CD4-positive, alpha-beta T cell treated with Interleukin-17A for 1 hour (primary cell): Measurements from ENCODE around the gene SPTBN2.
A peak's percentile ranks its signal among the peaks of the same experiment; 100 is the strongest.
"Not testable (repeated sequence)": the region's sequence is repeated elsewhere in the genome, so short reads cannot be mapped to it uniquely, and the experiment has no call there.

Experiments
- DNase-seq: peaks from one replicate; pipeline ENCODE4 v3.0.0-alpha.2; 2020

The SPTBN2 gene

DNA sequence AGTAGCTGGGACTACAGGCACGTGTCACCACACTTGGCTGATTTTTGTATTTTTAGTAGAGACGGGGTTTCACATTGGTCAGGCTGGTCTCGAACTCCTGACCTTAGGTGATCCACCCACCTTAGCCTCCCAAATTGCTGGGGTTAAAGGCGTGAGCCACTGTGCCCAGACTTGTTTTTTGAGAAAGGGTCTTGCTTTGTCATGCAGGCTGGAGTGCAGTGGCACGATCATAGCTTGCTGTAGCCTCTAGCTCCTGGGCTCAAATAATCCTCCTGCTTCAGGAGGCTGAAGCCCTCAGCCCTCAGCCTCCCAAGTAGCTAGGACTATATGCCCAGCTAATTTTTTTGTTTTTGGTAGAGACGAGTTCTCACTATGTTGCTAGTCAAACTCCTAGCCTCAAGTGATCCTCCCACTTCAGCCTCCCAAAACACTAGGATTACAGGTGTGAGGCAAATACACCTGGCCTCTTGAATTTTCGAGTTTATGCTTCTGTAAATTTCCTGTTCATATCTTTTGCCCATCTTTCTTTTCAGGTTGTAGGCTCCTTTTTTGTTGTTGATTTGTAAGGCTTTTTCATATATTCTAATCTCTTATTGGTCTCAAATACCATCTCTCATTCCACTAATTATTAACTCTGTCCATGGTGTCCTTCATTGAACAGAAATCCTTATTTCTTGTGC is 47.9 kb downstream of the SPTBN2 start:
- no peak for DNase-seq

DNA sequence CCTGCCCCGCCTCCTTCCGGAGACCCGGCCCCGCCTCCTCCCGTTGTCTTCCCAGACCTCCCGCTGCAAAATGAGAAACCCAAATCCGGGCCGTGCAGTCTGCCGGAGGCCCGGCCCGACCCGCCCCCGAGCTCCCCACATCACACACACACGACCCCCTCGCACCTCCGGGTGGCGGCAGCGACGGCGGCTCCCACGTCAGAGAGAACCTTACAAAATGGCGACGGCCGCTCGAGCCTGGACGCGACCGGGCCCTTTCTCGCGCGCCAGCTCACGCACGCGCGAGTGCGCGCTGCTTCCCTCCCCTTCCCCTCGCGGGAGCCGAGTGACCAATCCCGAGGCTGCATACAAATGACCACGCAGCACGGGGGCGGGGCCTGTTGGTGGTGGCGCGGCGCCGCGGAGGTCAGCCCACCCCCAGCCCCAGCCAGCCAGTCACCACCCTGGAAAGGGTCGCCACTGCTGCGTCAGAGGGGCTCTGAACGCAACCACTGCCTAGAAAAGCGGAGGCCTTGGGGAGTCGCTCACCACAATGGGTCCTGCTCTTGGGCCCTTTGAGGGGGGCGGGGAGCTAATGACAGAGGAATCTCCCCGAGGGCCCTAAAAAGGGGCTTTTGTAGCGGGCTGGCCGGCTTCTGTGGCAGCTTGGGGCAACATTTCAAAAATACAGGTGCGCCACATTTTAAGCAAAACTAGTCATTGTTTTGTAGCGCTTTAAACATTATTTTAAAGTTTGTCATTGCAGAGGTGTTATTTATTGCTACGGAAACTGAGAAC is 51.2 kb downstream of the SPTBN2 start, which contains the start of gene RBM4B:
TSS of gene RBM4B (minus strand) at position 289 of the 777 bp plus-strand sequence. CDS start 808 bp downstream, outside the sequence.
- DNase-seq: peak; percentile 98

- no peak for DNase-seq
Measured at GRCh38 chr11:66676931-66677598, 52.0 kb downstream of the SPTBN2 start.

DNA sequence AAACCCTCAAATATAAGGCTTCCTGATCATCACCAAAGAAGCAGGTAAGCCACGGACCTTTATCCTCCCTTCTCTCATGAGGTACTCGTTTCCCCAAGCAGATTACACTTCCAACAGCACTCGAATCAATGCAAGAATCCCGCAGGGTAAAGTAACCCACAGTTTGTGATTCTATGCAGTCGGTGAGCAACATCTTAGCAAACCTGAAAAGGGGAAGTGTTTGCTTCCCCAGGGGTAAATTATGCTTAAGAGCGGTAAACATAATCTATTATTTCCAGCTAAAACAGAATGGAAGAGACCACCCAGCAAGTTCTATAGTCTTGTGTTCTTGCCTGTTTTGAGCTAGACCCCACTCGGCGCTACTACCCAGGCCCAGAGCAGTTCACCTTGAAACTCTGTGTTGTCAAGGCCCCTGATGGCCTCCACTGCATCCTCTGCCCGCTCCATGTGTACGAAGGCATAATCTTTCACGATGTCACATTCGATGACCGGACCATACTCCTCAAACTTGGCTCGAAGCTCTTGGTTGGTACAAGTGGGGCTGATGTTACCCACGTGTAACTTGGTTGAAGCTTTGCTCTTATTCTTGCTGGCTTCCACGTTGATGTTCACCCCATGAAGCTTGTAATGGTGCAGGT is 52.6 kb downstream of the SPTBN2 start:
- no peak for DNase-seq

DNA sequence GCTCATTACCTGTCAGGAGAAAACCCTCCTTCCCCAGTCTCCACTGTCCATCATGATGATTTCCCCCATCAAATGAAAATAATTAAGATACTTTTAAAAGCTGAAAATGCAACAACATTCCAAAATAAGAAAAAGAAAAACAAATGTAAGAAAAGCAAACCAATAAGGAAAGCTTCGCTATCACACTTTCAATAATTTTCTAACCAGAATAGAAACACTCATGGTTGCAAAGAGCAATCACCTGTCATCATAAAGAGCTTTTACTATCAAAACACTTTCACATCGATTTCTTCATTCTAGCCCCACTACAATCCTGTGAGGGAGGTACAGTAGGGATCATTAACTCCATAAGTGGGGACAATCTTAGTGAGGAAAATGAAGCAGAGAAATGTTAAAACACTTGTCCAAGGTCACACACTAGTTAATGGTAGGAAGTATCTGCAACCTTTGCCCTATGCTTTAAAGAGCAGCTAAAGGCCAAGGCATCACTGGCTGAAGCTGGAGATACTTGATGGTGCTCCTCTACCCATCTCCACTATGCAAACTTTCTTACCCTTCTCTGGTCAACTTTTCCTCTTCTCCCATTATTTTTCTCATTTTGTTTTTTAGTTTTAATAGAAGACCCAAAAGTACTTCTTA is 53.9 kb downstream of the SPTBN2 start:
- DNase-seq: no peak

DNA sequence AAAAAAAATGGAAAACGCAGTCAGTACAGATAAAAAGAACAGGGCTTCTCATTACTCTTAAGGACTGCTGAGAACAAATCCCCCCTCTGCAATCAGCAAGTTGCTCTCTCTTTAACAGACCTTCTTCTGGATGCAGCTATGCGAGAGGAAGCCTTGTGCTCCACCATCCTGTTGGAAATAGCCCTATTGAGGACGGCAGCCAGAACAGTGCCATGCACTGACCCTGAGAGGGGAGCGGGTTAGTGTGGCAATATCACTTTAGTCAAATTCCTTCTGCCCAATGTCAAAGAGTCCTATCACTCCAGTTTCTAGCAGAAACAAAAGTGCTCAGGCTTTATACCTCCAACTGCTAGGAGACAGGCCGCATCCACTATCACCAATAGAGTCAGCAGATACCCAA is 58.2 kb downstream of the SPTBN2 start:
- no peak for DNase-seq

GRCh38 chr11:66665369-66665768 is 63.6 kb downstream of the SPTBN2 start:
- DNase-seq: no peak

GRCh38 chr11:66663741-66664296 is 65.2 kb downstream of the SPTBN2 start:
- no peak for DNase-seq

GRCh38 chr11:66659763-66660162 is 69.3 kb downstream of the SPTBN2 start:
- DNase-seq: no peak

GRCh38 chr11:66653123-66653522 is 75.9 kb downstream of the SPTBN2 start:
- no peak for DNase-seq

- DNase-seq: no peak
Measured at GRCh38 chr11:66652651-66653050, 76.4 kb downstream of the SPTBN2 start.

GRCh38 chr11:66651016-66651415 is 78.0 kb downstream of the SPTBN2 start:
- DNase-seq: no peak

DNA sequence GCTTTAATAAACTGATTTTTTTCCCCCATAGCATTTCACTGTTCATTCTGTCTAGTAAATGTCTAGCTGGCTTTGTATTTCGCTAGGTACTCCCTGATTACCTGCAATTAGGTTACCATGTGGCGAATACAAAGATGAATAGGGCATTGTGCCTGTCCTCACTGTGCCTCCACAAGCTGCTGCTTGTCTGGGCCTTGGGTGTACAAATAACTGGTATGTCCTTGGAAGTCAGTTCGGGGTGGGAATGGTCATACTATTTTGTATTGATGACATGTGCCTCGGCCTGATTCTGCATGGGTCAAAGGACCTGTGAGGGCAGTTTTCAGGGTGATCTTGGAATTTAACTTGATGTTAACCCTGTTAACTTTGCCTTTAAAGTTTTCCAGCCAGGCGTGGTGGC is 79.1 kb downstream of the SPTBN2 start:
- DNase-seq: no peak

DNA sequence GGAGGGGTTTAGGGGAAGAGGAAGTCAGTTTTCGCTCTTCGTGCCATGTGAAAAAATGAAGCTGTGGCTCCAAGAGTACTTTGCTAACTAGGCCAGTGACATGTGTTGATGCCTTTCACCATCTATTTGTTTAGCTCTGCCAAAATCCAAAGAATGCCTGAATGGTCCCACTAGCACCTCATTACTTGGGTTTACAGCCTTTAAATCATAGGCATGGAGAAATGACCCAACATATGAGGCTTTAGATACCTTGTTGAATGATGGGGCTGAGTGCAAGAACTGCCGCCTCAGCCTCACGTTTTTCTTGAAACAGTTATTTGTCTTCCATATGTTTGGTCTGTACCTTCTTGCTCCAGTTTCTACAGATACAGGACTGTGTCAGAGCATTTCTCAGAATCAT is 82.2 kb downstream of the SPTBN2 start:
- no peak for DNase-seq

GRCh38 chr11:66643745-66644437 is 85.1 kb downstream of the SPTBN2 start:
- no peak for DNase-seq

GRCh38 chr11:66641834-66642233 is 87.2 kb downstream of the SPTBN2 start:
- DNase-seq: no peak

GRCh38 chr11:66639814-66640340 is 89.1 kb downstream of the SPTBN2 start:
- DNase-seq: not testable (repeated sequence)

DNA sequence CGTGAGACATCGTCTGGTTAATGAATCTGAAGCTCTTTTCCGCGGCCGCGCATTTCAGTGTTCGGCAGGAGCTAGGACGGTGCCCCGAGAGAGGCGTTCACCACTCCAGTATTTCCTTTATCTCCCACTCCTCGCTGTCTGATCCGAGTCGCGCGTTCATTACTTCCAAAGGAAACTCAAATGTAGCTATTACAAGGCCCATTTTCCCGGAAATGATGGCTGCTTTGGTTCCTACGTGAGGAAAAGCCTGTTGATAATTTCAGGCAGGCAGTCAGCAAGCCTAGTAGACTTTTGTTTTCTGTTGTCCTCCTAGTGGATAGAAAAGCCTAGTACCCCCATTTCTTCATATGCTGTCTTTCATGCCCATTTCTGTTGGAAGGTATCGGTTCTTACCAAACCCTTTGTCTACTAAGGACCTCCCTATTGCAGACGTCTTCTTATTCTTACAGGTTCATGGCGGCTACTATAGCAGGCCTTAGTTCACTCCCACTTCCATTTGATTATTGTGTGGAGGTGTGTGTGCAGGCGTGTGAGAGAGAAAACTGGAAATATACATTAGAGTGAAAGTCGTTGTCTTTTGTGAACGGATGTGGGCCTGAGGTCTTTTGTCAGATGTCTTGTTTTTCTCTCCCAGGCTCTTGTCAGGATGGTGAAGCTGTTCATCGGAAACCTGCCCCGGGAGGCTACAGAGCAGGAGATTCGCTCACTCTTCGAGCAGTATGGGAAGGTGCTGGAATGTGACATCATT is 89.8 kb downstream of the SPTBN2 start:
- peak; percentile 63 for DNase-seq

GRCh38 chr11:66638177-66639065 is 90.6 kb downstream of the SPTBN2 start, which contains the start of gene RBM4:
Gene RBM4, plus strand, starts transcription at chr11:66638703. Its CDS starts 1,009 bp downstream, at chr11:66639712.
- DNase-seq: peak; percentile 99
